ENCODE results near the gene ARFGAP1. TPM values are rescaled to one million over a fixed set of nuclear protein-coding genes. Genes with fewer than 3 reads are reported as not detected.
"Not testable (repeated sequence)": the region's sequence is repeated elsewhere in the genome, so short reads cannot be mapped to it uniquely, and the experiment has no call there.

The ARFGAP1 gene
- total RNA-seq, 2 experiments from 2014 or later, result 80.1 to 82.0 TPM

DNA sequence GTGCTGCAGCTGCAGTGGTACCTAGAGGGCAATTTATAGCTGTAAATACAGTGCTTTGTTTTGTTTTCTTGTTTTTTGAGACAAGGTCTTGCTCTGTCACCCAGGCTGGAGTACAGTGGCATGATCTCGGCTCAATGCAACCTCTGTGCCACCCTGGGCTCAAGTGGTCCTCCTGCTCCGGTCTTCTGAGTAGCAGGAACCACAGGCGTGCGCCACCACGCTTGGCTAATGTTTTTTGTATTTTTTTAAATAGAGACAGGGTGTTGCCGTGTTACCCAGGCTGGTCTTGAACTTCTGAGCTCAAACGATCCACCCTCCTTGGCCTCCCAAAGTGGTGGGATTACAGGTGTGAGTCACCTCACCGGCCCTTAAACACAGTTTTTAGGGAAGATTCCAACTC is 61.7 kb downstream of the ARFGAP1 start:
- Mint-ChIP-seq H3K4me3 (no peak overlapping the region), H3K36me3 (ENCODE audit: low read depth) (no peaks in the 10 kb centered on the region), H3K27ac (no peak overlapping the region), H3K27me3 (peaks cover 7% of the 10 kb centered on the region), H3K9me3 (peaks cover 21% of the 10 kb centered on the region), H3K4me1 (no peaks in the 10 kb centered on the region)
- no peak for DNase-seq
- POLR2A ChIA-PET, result no interaction called here
- CTCF ChIA-PET, result interaction anchor here (1.0 kb wide), 1 partner anchor 24 kb away, joined by 3 read pairs; no protein-coding TSS in a partner anchor

DNA sequence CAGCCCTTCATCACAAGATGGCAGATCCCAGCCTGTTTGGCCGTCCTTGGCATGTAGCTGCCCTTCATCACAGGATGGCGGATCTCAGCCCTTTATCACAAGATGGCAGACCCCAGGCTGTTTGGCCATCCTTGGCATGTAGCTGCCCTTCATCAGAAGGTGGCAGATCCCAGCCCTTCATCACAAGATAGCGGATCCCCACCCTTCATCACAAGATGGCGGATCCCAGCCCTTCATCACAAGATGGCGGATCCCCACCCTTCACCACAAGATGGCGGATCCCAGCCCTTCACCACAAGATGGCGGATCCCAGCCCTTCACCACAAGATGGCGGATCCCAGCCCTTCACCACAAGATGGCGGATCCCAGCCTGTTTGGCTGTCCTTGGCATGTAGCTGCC is 62.4 kb downstream of the ARFGAP1 start:
- H3K27me3 Mint-ChIP-seq; POLR2A ChIA-PET; H3K4me1 Mint-ChIP-seq; DNase-seq; H3K36me3 Mint-ChIP-seq (ENCODE audit: low read depth); H3K4me3 Mint-ChIP-seq; H3K27ac Mint-ChIP-seq: not testable (repeated sequence)
- CTCF ChIA-PET, result interaction anchor here (1.0 kb wide), 1 partner anchor 25 kb away, joined by 3 read pairs; no protein-coding TSS in a partner anchor
- peaks cover 27% of the 10 kb centered on the region for H3K9me3 Mint-ChIP-seq

DNA sequence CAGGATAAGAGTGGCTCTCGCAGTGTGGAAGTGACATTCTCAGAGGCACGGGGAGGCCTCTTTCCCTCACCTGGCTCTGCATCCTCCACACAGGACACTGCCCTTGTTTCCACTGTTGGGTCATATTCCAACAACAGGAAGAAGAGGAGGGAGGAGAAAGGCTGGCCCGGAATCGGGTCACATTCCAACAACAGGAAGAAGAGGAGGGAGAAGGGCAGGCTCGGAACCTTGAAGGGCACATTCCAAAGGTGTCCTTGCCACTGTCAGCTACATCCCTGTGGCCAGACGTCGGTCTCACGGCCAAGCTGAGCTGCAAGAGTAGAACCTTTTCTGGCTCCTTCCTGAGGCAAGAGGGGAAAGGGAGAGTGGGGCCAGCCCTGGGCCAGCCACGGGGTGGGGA is 63.1 kb downstream of the ARFGAP1 start:
- Mint-ChIP-seq H3K36me3 (ENCODE audit: low read depth) (no peaks in the 10 kb centered on the region), H3K4me1 (no peaks in the 10 kb centered on the region), H3K9me3 (peaks cover 30% of the 10 kb centered on the region), H3K27me3 (peaks cover 7% of the 10 kb centered on the region), H3K4me3 (no peak overlapping the region), H3K27ac (no peak overlapping the region)
- ChIA-PET CTCF (no interaction called here), POLR2A (no interaction called here)
- DNase-seq, result no peak

DNA sequence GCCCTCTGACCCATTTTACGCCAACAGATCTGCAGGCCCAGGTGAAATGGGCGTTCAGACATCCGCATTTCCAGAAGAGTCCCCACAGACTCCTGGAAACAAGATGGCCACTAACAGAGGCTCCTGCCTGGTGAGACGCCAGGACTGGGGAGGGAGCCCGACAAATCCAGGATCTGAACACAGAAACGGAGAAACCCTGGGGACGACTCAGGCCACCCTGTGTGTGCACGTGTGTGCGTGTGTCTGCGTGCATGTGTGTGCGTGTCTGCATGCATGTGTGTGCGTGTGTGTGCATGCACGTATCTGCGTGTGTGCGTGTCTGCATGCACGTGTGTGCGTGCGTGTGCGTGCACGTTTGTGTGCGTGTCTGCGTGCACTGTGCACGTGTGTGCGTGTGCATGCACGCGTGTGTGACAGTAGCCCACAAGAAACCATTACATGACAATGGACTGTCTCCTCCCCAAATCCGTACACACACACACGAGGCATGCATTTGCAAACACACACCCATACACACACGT is 63.7 kb downstream of the ARFGAP1 start:
- Mint-ChIP-seq H3K27me3 (peaks cover 7% of the 10 kb centered on the region), H3K9me3 (peaks cover 30% of the 10 kb centered on the region), H3K27ac (no peak overlapping the region), H3K4me1 (no peaks in the 10 kb centered on the region), H3K36me3 (ENCODE audit: low read depth) (no peaks in the 10 kb centered on the region), H3K4me3 (no peak overlapping the region)
- ChIA-PET POLR2A (no interaction called here), CTCF (no interaction called here)
- no peak for DNase-seq

DNA sequence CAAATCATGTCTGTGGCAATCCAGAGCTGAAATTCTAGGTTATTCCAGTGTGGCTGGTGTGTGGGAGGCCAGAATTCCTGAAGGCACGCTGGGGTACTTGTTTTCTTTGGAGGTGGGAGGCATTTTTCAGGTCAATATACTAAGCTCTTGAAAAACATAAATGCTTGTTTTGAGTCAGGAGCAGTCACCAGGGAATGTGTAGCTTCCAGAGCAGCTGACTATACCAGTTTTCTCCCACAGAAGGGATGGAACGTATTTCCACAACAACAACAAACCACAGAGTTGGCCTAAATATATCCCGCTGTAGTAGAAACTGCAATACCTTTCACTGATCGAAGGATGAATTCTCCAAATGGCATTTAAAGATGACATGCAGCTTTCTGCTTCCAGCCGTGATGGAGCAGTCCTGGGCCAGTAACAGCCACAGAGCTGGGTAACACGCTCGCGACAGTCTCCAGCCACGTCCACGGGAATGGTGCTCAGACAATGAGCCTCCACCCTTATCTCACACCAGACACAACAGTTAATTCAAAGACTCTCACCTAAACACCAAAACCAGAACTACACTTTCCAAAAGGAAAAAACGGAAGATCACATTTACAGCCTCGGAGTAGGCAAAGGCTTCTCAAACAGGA is 65.3 kb downstream of the ARFGAP1 start:
- Mint-ChIP-seq H3K4me3 (no peak overlapping the region), H3K27me3 (peaks cover 7% of the 10 kb centered on the region)
- CTCF ChIA-PET, result no interaction called here

More for the DNA sequence above, 65.3 kb downstream of the ARFGAP1 start:
- Mint-ChIP-seq H3K9me3 (peaks cover 21% of the 10 kb centered on the region), H3K4me1 (no peaks in the 10 kb centered on the region), H3K36me3 (ENCODE audit: low read depth) (no peaks in the 10 kb centered on the region), H3K27ac (no peak overlapping the region)
- POLR2A ChIA-PET, result no interaction called here
- DNase-seq, result no peak

Other genes starting within 250 kb of the ARFGAP1 start
- 10 to 100 TPM; 36.1 to 36.8 TPM for gene YTHDF1, start 56.7 kb upstream of the ARFGAP1 start, total RNA-seq
- not detected for gene BIRC7, start 36.9 kb upstream of the ARFGAP1 start, total RNA-seq
- not detected for gene NKAIN4, start 18.4 kb upstream of the ARFGAP1 start, total RNA-seq
- not detected for gene COL20A1, start 20.4 kb downstream of the ARFGAP1 start, total RNA-seq
- gene CHRNA4, start 88.5 kb downstream of the ARFGAP1 start, total RNA-seq, result not detected
- gene KCNQ2, start 199.8 kb downstream of the ARFGAP1 start, total RNA-seq, result not detected
- 1 to 10 TPM; 2.0 to 2.6 TPM for gene EEF1A2, start 226.3 kb downstream of the ARFGAP1 start, total RNA-seq
- gene PPDPF, start 248.0 kb downstream of the ARFGAP1 start, total RNA-seq, result 100 to 1,000 TPM; 228 to 232 TPM

All from activated CD4-positive, alpha-beta memory T cell treated with anti-CD3 and anti-CD28 coated beads, Interleukin-2, amount 10 ng/mL, durations not matched to agents 7 days and 5 days (primary cell).